ENCODE measurements around the gene PCDHGA4.
"Not testable (repeated sequence)": the region's sequence is repeated elsewhere in the genome, so short reads cannot be mapped to it uniquely, and the experiment has no call there.

DNA sequence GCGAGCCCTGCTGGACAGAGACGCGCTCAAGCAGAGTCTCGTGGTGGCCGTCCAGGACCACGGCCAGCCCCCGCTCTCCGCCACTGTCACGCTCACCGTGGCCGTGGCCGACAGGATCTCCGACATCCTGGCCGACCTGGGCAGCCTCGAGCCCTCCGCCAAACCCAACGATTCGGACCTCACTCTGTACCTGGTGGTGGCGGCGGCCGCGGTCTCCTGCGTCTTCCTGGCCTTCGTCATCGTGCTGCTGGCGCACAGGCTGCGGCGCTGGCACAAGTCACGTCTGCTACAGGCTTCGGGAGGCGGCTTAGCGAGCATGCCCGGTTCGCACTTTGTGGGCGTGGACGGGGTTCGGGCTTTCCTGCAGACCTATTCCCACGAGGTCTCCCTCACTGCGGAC, 22.2 kb upstream of the PCDHGA4 start:
- not testable (repeated sequence) for TF ChIP-seq POLR2A (IDR thresholded peaks at IDR 0.05)
- TF ChIP-seq, protein P1, sequence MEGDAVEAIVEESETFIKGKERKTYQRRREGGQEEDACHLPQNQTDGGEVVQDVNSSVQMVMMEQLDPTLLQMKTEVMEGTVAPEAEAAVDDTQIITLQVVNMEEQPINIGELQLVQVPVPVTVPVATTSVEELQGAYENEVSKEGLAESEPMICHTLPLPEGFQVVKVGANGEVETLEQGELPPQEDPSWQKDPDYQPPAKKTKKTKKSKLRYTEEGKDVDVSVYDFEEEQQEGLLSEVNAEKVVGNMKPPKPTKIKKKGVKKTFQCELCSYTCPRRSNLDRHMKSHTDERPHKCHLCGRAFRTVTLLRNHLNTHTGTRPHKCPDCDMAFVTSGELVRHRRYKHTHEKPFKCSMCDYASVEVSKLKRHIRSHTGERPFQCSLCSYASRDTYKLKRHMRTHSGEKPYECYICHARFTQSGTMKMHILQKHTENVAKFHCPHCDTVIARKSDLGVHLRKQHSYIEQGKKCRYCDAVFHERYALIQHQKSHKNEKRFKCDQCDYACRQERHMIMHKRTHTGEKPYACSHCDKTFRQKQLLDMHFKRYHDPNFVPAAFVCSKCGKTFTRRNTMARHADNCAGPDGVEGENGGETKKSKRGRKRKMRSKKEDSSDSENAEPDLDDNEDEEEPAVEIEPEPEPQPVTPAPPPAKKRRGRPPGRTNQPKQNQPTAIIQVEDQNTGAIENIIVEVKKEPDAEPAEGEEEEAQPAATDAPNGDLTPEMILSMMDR (IDR thresholded peaks at IDR 0.05): not testable (repeated sequence)
